ENCODE results near the gene RPP25L. TPM values are rescaled to one million over a fixed set of nuclear protein-coding genes. Genes with fewer than 3 reads are reported as not detected.

The RPP25L gene
- total RNA-seq, 2 donors from 2014 or later = 19.3 to 22.4 TPM

DNA sequence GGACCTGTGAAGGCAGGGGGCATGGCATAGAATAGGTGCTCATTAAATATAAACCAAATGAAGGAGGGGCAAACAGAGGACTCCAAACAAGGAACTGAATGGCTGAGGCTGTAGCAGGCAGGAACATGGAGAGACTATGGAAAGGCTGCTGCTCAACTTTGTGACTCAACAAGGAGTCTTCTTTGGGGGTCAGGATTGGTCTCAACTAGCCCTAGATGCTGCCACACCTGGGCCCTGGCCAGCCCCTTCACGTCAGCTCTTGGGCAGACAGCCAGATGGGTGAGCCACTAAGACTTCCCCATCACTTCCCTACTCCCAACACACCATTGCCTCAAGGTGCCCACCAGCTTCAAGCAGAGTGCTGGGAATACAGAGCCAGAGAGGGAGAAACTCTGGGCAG lies 11.0 kb downstream of the RPP25L start:
- no peaks in the 10 kb centered on the region for H3K36me3 ChIP-seq (ENCODE audit: control insufficient read depth, insufficient read depth, low read length)
- Mint-ChIP-seq H3K9me3 (no peaks in the 10 kb centered on the region), H3K36me3 (ENCODE audit: low read depth) (no peaks in the 10 kb centered on the region), H3K27me3 (ENCODE audit: insufficient read depth) (peaks cover 9% of the 10 kb centered on the region), H3K27ac (no peak overlapping the region), H3K4me1 (no peaks in the 10 kb centered on the region), H3K4me3 (no peak overlapping the region)
- TF ChIP-seq, protein P1, sequence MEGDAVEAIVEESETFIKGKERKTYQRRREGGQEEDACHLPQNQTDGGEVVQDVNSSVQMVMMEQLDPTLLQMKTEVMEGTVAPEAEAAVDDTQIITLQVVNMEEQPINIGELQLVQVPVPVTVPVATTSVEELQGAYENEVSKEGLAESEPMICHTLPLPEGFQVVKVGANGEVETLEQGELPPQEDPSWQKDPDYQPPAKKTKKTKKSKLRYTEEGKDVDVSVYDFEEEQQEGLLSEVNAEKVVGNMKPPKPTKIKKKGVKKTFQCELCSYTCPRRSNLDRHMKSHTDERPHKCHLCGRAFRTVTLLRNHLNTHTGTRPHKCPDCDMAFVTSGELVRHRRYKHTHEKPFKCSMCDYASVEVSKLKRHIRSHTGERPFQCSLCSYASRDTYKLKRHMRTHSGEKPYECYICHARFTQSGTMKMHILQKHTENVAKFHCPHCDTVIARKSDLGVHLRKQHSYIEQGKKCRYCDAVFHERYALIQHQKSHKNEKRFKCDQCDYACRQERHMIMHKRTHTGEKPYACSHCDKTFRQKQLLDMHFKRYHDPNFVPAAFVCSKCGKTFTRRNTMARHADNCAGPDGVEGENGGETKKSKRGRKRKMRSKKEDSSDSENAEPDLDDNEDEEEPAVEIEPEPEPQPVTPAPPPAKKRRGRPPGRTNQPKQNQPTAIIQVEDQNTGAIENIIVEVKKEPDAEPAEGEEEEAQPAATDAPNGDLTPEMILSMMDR (conservative IDR thresholded peaks at IDR 0.05) = no peak
- H3K4me3 ChIP-seq (ENCODE audit: low read length) = no peak overlapping the region
- DNase-seq = no peak
- no peaks in the 10 kb centered on the region for H3K9me3 ChIP-seq (ENCODE audit: control insufficient read depth, low read length)
- peaks cover 24% of the 10 kb centered on the region for H3K27me3 ChIP-seq (ENCODE audit: control insufficient read depth, insufficient read depth, low read length, poor library complexity, severe bottlenecking)
- no peak overlapping the region for H3K9ac ChIP-seq (ENCODE audit: extremely low read depth, low read length, poor library complexity, severe bottlenecking)
- 84 to 100% methylated on average over 1 of the region's 1 CpG for WGBS, 2 experiments (ENCODE audit: insufficient coverage in 1 of 2, insufficient read length in 1 of 2)
- H3K27ac ChIP-seq (ENCODE audit: low read depth, low read length) = no peak overlapping the region
- no peaks in the 10 kb centered on the region for H3K4me1 ChIP-seq (ENCODE audit: control insufficient read depth, insufficient read depth, low read length)

DNA sequence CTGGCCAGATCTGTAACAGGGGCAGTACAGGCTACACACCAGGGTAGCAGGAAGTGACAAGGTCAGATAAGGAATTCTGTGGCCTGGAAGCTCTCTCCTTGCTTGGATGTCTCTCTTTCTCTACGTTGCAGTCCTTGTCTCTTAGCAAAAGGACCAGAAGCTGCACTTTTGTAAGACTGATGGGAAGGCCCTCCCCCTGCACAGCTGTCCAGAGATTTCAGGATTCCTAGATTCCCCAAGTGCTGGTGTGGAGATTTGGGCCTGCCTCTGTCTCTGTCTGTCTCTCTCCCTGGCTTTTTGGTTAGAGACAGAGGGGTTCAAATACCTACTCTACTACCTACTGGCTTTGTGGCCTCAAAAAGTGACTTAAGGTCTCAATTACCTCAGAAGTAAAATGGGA lies 12.4 kb downstream of the RPP25L start:
- H3K4me3 Mint-ChIP-seq = no peak overlapping the region
- no peak overlapping the region for H3K9ac ChIP-seq (ENCODE audit: extremely low read depth, low read length, poor library complexity, severe bottlenecking)

DNA sequence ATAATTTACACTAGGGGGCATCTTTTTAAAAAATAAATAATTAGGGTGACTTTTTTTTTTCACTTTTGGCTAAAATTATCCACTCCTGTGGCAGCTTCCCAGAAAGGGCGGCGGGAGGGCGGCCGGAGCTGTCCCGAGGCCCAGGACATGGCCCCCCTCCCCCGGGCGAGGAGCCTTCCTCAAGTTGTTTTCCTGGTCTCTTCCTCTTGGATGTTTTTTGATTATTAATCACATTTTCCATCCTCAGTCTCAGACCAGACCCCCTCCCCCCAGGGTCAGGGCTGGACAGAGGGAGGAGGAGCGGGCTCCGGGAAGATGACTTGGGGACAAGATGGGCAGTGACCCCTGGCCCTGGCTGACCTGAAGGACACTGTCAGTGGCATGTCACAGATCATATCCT lies 17.7 kb downstream of the RPP25L start:
- Histone ChIP-seq H3K27ac (ENCODE audit: low read depth, low read length) (no peak overlapping the region), H3K4me3 (ENCODE audit: low read length) (no peak overlapping the region), H3K9me3 (ENCODE audit: control insufficient read depth, low read length) (no peaks in the 10 kb centered on the region), H3K36me3 (ENCODE audit: control insufficient read depth, insufficient read depth, low read length) (no peaks in the 10 kb centered on the region), H3K27me3 (ENCODE audit: control insufficient read depth, insufficient read depth, low read length, poor library complexity, severe bottlenecking) (peaks cover 62% of the 10 kb centered on the region), H3K9ac (ENCODE audit: extremely low read depth, low read length, poor library complexity, severe bottlenecking) (no peak overlapping the region), H3K4me1 (ENCODE audit: control insufficient read depth, insufficient read depth, low read length) (peaks cover 7% of the 10 kb centered on the region)
- Mint-ChIP-seq H3K27me3 (ENCODE audit: insufficient read depth) (peaks cover 63% of the 10 kb centered on the region), H3K36me3 (ENCODE audit: low read depth) (no peaks in the 10 kb centered on the region), H3K27ac (no peak overlapping the region), H3K4me1 (peaks cover 5% of the 10 kb centered on the region), H3K9me3 (no peaks in the 10 kb centered on the region), H3K4me3 (no peak overlapping the region)
- DNase-seq = no peak
- whole genome bisulfite sequencing, 2 experiments (ENCODE audit: insufficient coverage in 1 of 2, insufficient read length in 1 of 2) = 96% methylated on average over 9 of the region's 9 CpGs; no CpG with 5 or more reads in 1 of the 2 experiments
- TF ChIP-seq, protein P1 (conservative IDR thresholded peaks at IDR 0.05) = no peak

More for the DNA sequence above, 12.4 kb downstream of the RPP25L start:
- no peak for DNase-seq
- no peaks in the 10 kb centered on the region for H3K9me3 Mint-ChIP-seq
- H3K36me3 Mint-ChIP-seq (ENCODE audit: low read depth) = no peaks in the 10 kb centered on the region
- no peak overlapping the region for H3K4me3 ChIP-seq (ENCODE audit: low read length)
- no peak overlapping the region for H3K27ac Mint-ChIP-seq
- no peaks in the 10 kb centered on the region for H3K4me1 ChIP-seq (ENCODE audit: control insufficient read depth, insufficient read depth, low read length)
- H3K27ac ChIP-seq (ENCODE audit: low read depth, low read length) = no peak overlapping the region
- H3K27me3 ChIP-seq (ENCODE audit: control insufficient read depth, insufficient read depth, low read length, poor library complexity, severe bottlenecking) = peaks cover 14% of the 10 kb centered on the region
- TF ChIP-seq, protein P1 (conservative IDR thresholded peaks at IDR 0.05) = no peak
- no peaks in the 10 kb centered on the region for H3K36me3 ChIP-seq (ENCODE audit: control insufficient read depth, insufficient read depth, low read length)
- H3K9me3 ChIP-seq (ENCODE audit: control insufficient read depth, low read length) = no peaks in the 10 kb centered on the region
- H3K4me1 Mint-ChIP-seq = no peaks in the 10 kb centered on the region
- WGBS, 2 experiments (ENCODE audit: insufficient coverage in 1 of 2, insufficient read length in 1 of 2) = 61% methylated on average over 1 of the region's 1 CpG; no CpG with 5 or more reads in 1 of the 2 experiments
- peaks cover 15% of the 10 kb centered on the region for H3K27me3 Mint-ChIP-seq (ENCODE audit: insufficient read depth)
